ENCODE data around the gene TUG1.

Gene TUG1

DNA sequence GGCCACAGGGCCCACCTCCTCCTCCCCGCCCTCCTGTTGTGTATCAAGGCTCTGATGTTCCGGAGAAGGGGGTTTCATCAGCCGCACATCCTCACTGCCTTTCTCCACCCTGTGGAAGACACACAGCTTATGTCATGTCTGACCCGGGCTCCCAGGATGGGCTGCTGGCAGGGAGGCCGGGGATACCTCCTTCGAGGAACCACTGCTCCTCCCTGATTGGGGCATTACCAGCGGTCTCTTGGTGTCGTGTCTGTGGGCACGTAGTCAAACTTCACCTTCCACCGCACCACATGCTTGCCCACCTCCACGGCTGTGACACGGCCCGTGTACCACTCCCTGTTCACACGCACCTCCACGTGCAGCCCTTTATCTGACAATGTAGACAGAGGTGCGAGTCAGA, 36.4 kb upstream of the TUG1 start:
- Histone ChIP-seq H3K9me2 (replicated peaks; ENCODE audit: low read depth, low read length) (no peaks in the 10 kb centered on the region), H3K36me3 (ENCODE audit: insufficient read depth, low read length) (peaks cover 79% of the 10 kb centered on the region; the same call in 1 of the 2 replicates), H3F3A (ENCODE audit: low read depth) (no peaks in the 10 kb centered on the region), H3K4me1 (ENCODE audit: insufficient read depth, low read length, poor library complexity, severe bottlenecking) (no peaks in the 10 kb centered on the region), H2AFZ (ENCODE audit: low read length) (no peak overlapping the region), H3K27me3 (ENCODE audit: insufficient read depth, low read length, poor library complexity, severe bottlenecking) (no peaks in the 10 kb centered on the region), H3K4me2 (ENCODE audit: low read depth, low read length, poor library complexity, severe bottlenecking) (no peak overlapping the region), H3K9ac (ENCODE audit: low read depth, low read length, poor library complexity, severe bottlenecking) (no peak overlapping the region), H3K4me3 (ENCODE audit: low read length, poor library complexity, severe bottlenecking) (no peak overlapping the region), H4K20me1 (ENCODE audit: insufficient read depth, low read length, poor library complexity, severe bottlenecking) (no peaks in the 10 kb centered on the region), H3K79me2 (ENCODE audit: insufficient read depth, low read length) (no peaks in the 10 kb centered on the region), H3K9me3 (ENCODE audit: insufficient read depth, low read depth, low read length) (no peaks in the 10 kb centered on the region)
- TF ChIP-seq, protein P1, sequence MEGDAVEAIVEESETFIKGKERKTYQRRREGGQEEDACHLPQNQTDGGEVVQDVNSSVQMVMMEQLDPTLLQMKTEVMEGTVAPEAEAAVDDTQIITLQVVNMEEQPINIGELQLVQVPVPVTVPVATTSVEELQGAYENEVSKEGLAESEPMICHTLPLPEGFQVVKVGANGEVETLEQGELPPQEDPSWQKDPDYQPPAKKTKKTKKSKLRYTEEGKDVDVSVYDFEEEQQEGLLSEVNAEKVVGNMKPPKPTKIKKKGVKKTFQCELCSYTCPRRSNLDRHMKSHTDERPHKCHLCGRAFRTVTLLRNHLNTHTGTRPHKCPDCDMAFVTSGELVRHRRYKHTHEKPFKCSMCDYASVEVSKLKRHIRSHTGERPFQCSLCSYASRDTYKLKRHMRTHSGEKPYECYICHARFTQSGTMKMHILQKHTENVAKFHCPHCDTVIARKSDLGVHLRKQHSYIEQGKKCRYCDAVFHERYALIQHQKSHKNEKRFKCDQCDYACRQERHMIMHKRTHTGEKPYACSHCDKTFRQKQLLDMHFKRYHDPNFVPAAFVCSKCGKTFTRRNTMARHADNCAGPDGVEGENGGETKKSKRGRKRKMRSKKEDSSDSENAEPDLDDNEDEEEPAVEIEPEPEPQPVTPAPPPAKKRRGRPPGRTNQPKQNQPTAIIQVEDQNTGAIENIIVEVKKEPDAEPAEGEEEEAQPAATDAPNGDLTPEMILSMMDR (conservative IDR thresholded peaks at IDR 0.05; ENCODE audit: low read length), result no peak
- TF ChIP-seq EZH2phosphoT487 (IDR thresholded peaks at IDR 0.05; ENCODE audit: borderline replicate concordance), result no peak

DNA sequence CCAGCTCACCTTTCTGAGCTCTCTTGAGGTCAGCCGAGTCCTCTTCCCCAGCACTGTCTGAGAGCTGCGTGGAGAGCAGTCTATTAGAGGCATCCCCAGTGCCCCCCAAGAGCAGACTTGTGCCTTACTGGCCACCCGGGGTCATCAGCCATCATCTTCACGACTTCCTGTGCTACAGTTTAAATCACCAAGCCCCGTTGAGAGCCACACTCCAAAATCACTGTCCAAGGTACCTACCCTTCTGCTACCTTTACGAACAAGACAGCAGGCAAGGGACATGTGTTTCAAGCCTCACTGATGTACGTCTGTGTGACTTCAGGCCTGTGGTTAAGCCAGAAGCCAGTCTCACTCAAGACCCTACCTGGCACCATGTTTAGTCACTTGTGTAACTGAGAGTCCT, 35.6 kb upstream of the TUG1 start:
- H3K27me3 ChIP-seq (ENCODE audit: insufficient read depth, low read length, poor library complexity, severe bottlenecking), result no peaks in the 10 kb centered on the region
- peaks cover 81% of the 10 kb centered on the region; the same call in 1 of the 2 replicates for H3K36me3 ChIP-seq (ENCODE audit: insufficient read depth, low read length)
- no peaks in the 10 kb centered on the region for H3K9me2 ChIP-seq (replicated peaks; ENCODE audit: low read depth, low read length)
- H3K9ac ChIP-seq (ENCODE audit: low read depth, low read length, poor library complexity, severe bottlenecking), result no peak overlapping the region
- no peaks in the 10 kb centered on the region for H3K79me2 ChIP-seq (ENCODE audit: insufficient read depth, low read length)
- no peaks in the 10 kb centered on the region for H3F3A ChIP-seq (ENCODE audit: low read depth)
- H3K4me1 ChIP-seq (ENCODE audit: insufficient read depth, low read length, poor library complexity, severe bottlenecking), result no peaks in the 10 kb centered on the region
- no peak overlapping the region for H3K4me3 ChIP-seq (ENCODE audit: low read length, poor library complexity, severe bottlenecking)
- H3K4me2 ChIP-seq (ENCODE audit: low read depth, low read length, poor library complexity, severe bottlenecking), result no peak overlapping the region
- H4K20me1 ChIP-seq (ENCODE audit: insufficient read depth, low read length, poor library complexity, severe bottlenecking), result no peaks in the 10 kb centered on the region
- TF ChIP-seq, protein P1 (conservative IDR thresholded peaks at IDR 0.05; ENCODE audit: low read length), result no peak
- TF ChIP-seq EZH2phosphoT487 (IDR thresholded peaks at IDR 0.05; ENCODE audit: borderline replicate concordance), result no peak
- no peak overlapping the region for H2AFZ ChIP-seq (ENCODE audit: low read length)
- H3K9me3 ChIP-seq (ENCODE audit: insufficient read depth, low read depth, low read length), result no peaks in the 10 kb centered on the region

DNA sequence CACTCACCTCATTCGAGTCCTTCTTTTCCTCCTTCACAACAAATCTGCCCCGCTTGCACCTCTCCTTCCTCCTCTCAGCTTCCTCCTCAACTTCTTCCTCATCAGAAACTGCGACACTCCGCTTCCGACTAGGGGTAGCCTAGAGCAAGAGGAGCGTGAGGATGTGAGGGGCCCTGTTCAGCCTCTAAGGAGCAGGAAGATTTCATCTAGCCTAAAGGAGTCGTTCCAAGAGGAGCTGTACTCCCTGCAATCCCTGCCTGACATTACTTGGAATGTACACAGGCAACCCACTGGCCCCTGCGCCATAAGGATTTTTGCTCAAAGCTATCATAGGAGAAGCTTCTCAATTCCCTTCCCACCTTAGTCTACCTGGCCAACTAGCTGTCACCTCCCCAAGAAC, 35.0 kb upstream of the TUG1 start:
- no peak overlapping the region for H2AFZ ChIP-seq (ENCODE audit: low read length)
- H3K79me2 ChIP-seq (ENCODE audit: insufficient read depth, low read length), result no peaks in the 10 kb centered on the region
- TF ChIP-seq, protein P1 (conservative IDR thresholded peaks at IDR 0.05; ENCODE audit: low read length), result no peak
- no peak for TF ChIP-seq EZH2phosphoT487 (IDR thresholded peaks at IDR 0.05; ENCODE audit: borderline replicate concordance)
- H4K20me1 ChIP-seq (ENCODE audit: insufficient read depth, low read length, poor library complexity, severe bottlenecking), result no peaks in the 10 kb centered on the region
- H3F3A ChIP-seq (ENCODE audit: low read depth), result no peaks in the 10 kb centered on the region
- no peak overlapping the region for H3K9ac ChIP-seq (ENCODE audit: low read depth, low read length, poor library complexity, severe bottlenecking)
- peaks cover 85% of the 10 kb centered on the region; the same call in 1 of the 2 replicates for H3K36me3 ChIP-seq (ENCODE audit: insufficient read depth, low read length)
- H3K9me3 ChIP-seq (ENCODE audit: insufficient read depth, low read depth, low read length), result no peaks in the 10 kb centered on the region
- H3K4me1 ChIP-seq (ENCODE audit: insufficient read depth, low read length, poor library complexity, severe bottlenecking), result no peaks in the 10 kb centered on the region
- H3K4me3 ChIP-seq (ENCODE audit: low read length, poor library complexity, severe bottlenecking), result no peak overlapping the region
- no peak overlapping the region for H3K4me2 ChIP-seq (ENCODE audit: low read depth, low read length, poor library complexity, severe bottlenecking)
- H3K9me2 ChIP-seq (replicated peaks; ENCODE audit: low read depth, low read length), result no peaks in the 10 kb centered on the region
- no peaks in the 10 kb centered on the region for H3K27me3 ChIP-seq (ENCODE audit: insufficient read depth, low read length, poor library complexity, severe bottlenecking)
